GM12878 (cell line): Measurements from ENCODE around the gene TNIP1. TPM values are rescaled to one million over a fixed set of nuclear protein-coding genes. Genes with fewer than 3 reads are reported as not detected.

ENCODE experiments used
- ATF3 ChIP-seq: IDR thresholded peaks from 2 replicates; pipeline ENCODE4 v1.6.1; 2011; ENCODE audit warnings: low read depth, mild to moderate bottlenecking, low read length, moderate library complexity, borderline replicate concordance; ENCODE audit errors: extremely low read depth
- E2F8 ChIP-seq: fragments of 450-650 bp; IDR thresholded peaks from 2 replicates; pipeline ENCODE4 v1.6.1; 2018; ENCODE audit warnings: mild to moderate bottlenecking, low read depth, moderate library complexity; ENCODE audit not compliant: partially characterized antibody
- KDM1A ChIP-seq: fragments of 200-600 bp; sonication (generic); IDR thresholded peaks from 2 replicates; pipeline ENCODE4 v1.6.1; 2016; ENCODE audit warnings: borderline replicate concordance
- MXI1 ChIP-seq: fragments of 150-350 bp; IDR thresholded peaks from 2 replicates; pipeline ENCODE4 v1.6.1; 2011; ENCODE audit warnings: low read depth, mild to moderate bottlenecking, inconsistent platforms, low read length, improper control_type of control experiment
- POLR2AphosphoS5 ChIP-seq: IDR thresholded peaks from 2 replicates; pipeline ENCODE4 v1.6.1; 2011; ENCODE audit warnings: mild to moderate bottlenecking, low read length, inconsistent platforms
- SMARCA5 ChIP-seq: fragments of 450-650 bp; IDR thresholded peaks from 2 replicates; pipeline ENCODE4 v1.6.1; 2017; ENCODE audit warnings: mild to moderate bottlenecking
- SREBF1 ChIP-seq: IDR thresholded peaks from 2 replicates; pipeline ENCODE4 v1.6.1; 2012; ENCODE audit warnings: mild to moderate bottlenecking, low read length
- TAF1 ChIP-seq: IDR thresholded peaks from 2 replicates; pipeline ENCODE4 v1.6.1; 2011; ENCODE audit warnings: mild to moderate bottlenecking, low read depth, low read length, borderline replicate concordance
- USF1 ChIP-seq: IDR thresholded peaks from 2 replicates; pipeline ENCODE4 v1.6.1; 2011; ENCODE audit warnings: borderline replicate concordance, low read depth, mild to moderate bottlenecking, moderate library complexity, mixed read lengths, low read length; ENCODE audit not compliant: insufficient read depth; ENCODE audit errors: extremely low read length
- USF2 ChIP-seq: IDR thresholded peaks from 2 replicates; pipeline ENCODE4 v1.6.1; 2011; ENCODE audit warnings: low read depth, low read length, improper control_type of control experiment, borderline replicate concordance
- WRNIP1 ChIP-seq: IDR thresholded peaks from 2 replicates; pipeline ENCODE4 v1.6.1; 2011; ENCODE audit warnings: low read depth, low read length, improper control_type of control experiment, borderline replicate concordance
- ZBED1 ChIP-seq: IDR thresholded peaks from 2 replicates; pipeline ENCODE4 v1.6.1; 2016; ENCODE audit warnings: borderline replicate concordance
- ZZZ3 ChIP-seq: IDR thresholded peaks from 2 replicates; pipeline ENCODE4 v1.6.1; 2011; ENCODE audit warnings: low read depth; ENCODE audit not compliant: control insufficient read depth, insufficient read length
- polyA plus RNA-seq, 11 experiments: library from polyadenylated mRNA; depleted of rRNA in 4 of 11; unstranded in 6 of 11; stranded (reverse) in 5 of 11; fragments of >200 nt; fragmentation: Nextera tagmentation in 4 of 11; fragmentation: Illumina TruSeq in 1 of 11; extraction: Ambion mirVana in 4 of 11; extraction: Trizol in 1 of 11; gene quantifications; 1 replicate in 1 of 11; 2 replicates in 10 of 11; pipeline versions ENCODE4 v1.2.1 to v1.2.3, GENCODE V29; 2011 to 2016; ENCODE audit warnings: inconsistent platforms in 2 of 11, missing spikeins in 2 of 11, low read depth in 1 of 11
- total RNA-seq, 4 experiments: library from RNA; depleted of rRNA in 3 of 4; stranded (reverse); fragments of >200 nt in 3 of 4; fragmentation: Illumina TruSeq in 1 of 4; extraction: Trizol in 1 of 4; gene quantifications; 2 replicates each; pipeline versions ENCODE4 v1.2.1 to v1.2.3, GENCODE V29; 2013 to 2021
- TF ChIP-seq, protein P1 (sequence below): IDR thresholded peaks from 2 replicates; pipeline ENCODE4 v1.6.1; 2012; ENCODE audit warnings: low read length, inconsistent platforms
- TF ChIP-seq, protein P2 (sequence below): fragments of 450-650 bp; IDR thresholded peaks from 2 replicates; pipeline ENCODE4 v1.6.1; 2017; ENCODE audit warnings: antibody characterized with exemption, mild to moderate bottlenecking, moderate library complexity
- TF ChIP-seq, protein P3 (sequence below): fragments of 450-650 bp; IDR thresholded peaks from 2 replicates; pipeline ENCODE4 v1.6.1; 2017; ENCODE audit warnings: mild to moderate bottlenecking, low read depth, inconsistent platforms; ENCODE audit not compliant: poor library complexity, severe bottlenecking

Gene TNIP1
- total and polyA plus RNA-seq, 10 of the 15 experiments (the other 5 are each of a cell fraction or from before 2014, with no cell fraction given), result 4.4 to 279 (median 150) TPM

DNA sequence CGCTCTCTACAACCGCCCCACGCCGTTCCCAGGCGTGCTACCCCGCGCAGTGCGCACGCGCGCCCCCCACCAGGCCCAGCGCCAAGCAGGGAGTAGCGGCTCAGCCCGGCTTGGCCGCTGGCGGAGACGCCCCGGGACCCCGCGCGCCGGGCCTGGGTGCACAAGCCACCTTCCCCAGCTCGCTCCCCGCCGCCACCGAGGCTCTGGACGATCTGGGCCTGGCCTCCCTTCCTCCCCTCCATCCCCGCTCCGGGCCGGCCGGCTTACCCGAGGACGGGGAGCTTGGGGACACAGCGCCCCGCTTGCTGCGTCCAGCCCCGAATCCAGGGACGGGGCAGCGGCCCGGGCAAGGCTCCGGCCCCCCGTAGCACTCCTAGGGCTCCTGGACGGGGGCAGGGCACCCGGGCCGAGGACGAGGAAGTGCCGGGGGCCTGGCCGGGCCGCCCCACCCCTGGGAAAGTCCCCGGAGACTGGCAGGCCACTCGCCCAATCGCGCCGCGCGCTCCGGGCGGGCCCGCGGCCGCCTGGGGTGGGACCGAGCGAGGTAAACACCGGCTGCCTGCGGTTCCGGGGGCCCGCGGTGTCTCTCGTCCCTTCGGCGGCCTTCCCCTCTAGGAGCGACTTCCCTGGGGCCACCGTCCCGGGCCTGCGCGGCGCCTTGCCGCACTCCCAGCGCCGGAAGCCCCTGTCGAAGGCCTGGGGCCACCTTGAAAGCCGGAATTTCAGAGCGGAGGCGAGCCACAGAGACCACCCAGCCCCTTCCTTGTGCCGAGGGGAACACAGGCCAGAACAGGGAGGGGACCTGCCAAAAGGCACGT lies at the start of gene TNIP1 (continued):
- TF ChIP-seq, protein P1, sequence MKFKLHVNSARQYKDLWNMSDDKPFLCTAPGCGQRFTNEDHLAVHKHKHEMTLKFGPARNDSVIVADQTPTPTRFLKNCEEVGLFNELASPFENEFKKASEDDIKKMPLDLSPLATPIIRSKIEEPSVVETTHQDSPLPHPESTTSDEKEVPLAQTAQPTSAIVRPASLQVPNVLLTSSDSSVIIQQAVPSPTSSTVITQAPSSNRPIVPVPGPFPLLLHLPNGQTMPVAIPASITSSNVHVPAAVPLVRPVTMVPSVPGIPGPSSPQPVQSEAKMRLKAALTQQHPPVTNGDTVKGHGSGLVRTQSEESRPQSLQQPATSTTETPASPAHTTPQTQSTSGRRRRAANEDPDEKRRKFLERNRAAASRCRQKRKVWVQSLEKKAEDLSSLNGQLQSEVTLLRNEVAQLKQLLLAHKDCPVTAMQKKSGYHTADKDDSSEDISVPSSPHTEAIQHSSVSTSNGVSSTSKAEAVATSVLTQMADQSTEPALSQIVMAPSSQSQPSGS, result no peak
- TF ChIP-seq SREBF1, result no peak
- TF ChIP-seq E2F8, result no peak
- TF ChIP-seq, protein P2, sequence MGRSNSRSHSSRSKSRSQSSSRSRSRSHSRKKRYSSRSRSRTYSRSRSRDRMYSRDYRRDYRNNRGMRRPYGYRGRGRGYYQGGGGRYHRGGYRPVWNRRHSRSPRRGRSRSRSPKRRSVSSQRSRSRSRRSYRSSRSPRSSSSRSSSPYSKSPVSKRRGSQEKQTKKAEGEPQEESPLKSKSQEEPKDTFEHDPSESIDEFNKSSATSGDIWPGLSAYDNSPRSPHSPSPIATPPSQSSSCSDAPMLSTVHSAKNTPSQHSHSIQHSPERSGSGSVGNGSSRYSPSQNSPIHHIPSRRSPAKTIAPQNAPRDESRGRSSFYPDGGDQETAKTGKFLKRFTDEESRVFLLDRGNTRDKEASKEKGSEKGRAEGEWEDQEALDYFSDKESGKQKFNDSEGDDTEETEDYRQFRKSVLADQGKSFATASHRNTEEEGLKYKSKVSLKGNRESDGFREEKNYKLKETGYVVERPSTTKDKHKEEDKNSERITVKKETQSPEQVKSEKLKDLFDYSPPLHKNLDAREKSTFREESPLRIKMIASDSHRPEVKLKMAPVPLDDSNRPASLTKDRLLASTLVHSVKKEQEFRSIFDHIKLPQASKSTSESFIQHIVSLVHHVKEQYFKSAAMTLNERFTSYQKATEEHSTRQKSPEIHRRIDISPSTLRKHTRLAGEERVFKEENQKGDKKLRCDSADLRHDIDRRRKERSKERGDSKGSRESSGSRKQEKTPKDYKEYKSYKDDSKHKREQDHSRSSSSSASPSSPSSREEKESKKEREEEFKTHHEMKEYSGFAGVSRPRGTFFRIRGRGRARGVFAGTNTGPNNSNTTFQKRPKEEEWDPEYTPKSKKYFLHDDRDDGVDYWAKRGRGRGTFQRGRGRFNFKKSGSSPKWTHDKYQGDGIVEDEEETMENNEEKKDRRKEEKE, result no peak
- peak; percentile 71 for TF ChIP-seq POLR2AphosphoS5
- no peak for TF ChIP-seq ZZZ3
- TF ChIP-seq WRNIP1, result no peak
- TF ChIP-seq ZBED1, result 0 out of 2 replicates have a peak, but pooled peaks have one; percentile 21
- TF ChIP-seq SMARCA5, result peak; percentile 70; the same call in 1 of the 2 replicates
- no peak for TF ChIP-seq USF1
- no peak for TF ChIP-seq ATF3
- no peak for TF ChIP-seq KDM1A
- TF ChIP-seq, protein P3, sequence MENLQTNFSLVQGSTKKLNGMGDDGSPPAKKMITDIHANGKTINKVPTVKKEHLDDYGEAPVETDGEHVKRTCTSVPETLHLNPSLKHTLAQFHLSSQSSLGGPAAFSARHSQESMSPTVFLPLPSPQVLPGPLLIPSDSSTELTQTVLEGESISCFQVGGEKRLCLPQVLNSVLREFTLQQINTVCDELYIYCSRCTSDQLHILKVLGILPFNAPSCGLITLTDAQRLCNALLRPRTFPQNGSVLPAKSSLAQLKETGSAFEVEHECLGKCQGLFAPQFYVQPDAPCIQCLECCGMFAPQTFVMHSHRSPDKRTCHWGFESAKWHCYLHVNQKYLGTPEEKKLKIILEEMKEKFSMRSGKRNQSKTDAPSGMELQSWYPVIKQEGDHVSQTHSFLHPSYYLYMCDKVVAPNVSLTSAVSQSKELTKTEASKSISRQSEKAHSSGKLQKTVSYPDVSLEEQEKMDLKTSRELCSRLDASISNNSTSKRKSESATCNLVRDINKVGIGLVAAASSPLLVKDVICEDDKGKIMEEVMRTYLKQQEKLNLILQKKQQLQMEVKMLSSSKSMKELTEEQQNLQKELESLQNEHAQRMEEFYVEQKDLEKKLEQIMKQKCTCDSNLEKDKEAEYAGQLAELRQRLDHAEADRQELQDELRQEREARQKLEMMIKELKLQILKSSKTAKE, result no peak
- TF ChIP-seq USF2, result no peak
- TF ChIP-seq TAF1, result peak; percentile 71; the same call in 1 of the 2 replicates
- peak; percentile 52 for TF ChIP-seq MXI1
